Left ventricle myocardium inferior (tissue), 1 donor: ENCODE measurements around the gene TRPC3. TPM values are rescaled to one million over a fixed set of nuclear protein-coding genes. Genes with fewer than 3 reads are reported as not detected.

Source experiments
- DNase-seq: peaks from one replicate; pipeline ENCODE4 v3.0.0-alpha.2; 2020
- H3K27ac ChIP-seq: fragments of 200-600 bp; replicated peaks from 2 replicates; pipeline ENCODE4 v1.8.0; 2021
- H3K27me3 ChIP-seq: fragments of 200-600 bp; 2 replicates; pipeline ENCODE4 v1.8.0; 2021; ENCODE audit warnings: low read depth
- H3K36me3 ChIP-seq: fragments of 200-600 bp; 2 replicates; pipeline ENCODE4 v1.8.0; 2021
- H3K4me1 ChIP-seq: fragments of 200-600 bp; 2 replicates; pipeline ENCODE4 v1.8.0; 2021
- H3K4me3 ChIP-seq: fragments of 200-600 bp; 2 replicates; pipeline ENCODE4 v1.8.0; 2021; ENCODE audit warnings: mild to moderate bottlenecking, moderate library complexity
- H3K9me3 ChIP-seq: fragments of 200-600 bp; replicated peaks from 2 replicates; pipeline ENCODE4 v1.8.0; 2021
- intact Hi-C: fragments of 100-400 bp; cut with micrococcal nuclease; formaldehyde crosslinking; loops from one replicate; pipeline ENCODE4 v1.11.0; 2022
- long read RNA-seq: library from polyadenylated mRNA; unstranded; transcript quantifications from one replicate; pipeline ENCODE4 v2.0.0, GENCODE V29; 2021
- total RNA-seq: library from RNA; stranded (reverse); fragmentation: NEBNext Ultra II Directional; extraction: Animal tissue kit (Norgen Biotek cat#: 25700); gene quantifications from one replicate; pipeline ENCODE4 v1.2.1, GENCODE V29; 2021
- TF ChIP-seq, protein P1 (sequence below): fragments of 200-600 bp; IDR thresholded peaks from 2 replicates; pipeline ENCODE4 v1.8.0; 2021; ENCODE audit warnings: antibody characterized with exemption, mild to moderate bottlenecking, borderline replicate concordance
- donor health status: DM: no; HTN: yes; CAD: no; lungs with severe emphysema.

Gene TRPC3
- 0.25 TPM for total RNA-seq
- long read RNA-seq, result 0 reads

DNA sequence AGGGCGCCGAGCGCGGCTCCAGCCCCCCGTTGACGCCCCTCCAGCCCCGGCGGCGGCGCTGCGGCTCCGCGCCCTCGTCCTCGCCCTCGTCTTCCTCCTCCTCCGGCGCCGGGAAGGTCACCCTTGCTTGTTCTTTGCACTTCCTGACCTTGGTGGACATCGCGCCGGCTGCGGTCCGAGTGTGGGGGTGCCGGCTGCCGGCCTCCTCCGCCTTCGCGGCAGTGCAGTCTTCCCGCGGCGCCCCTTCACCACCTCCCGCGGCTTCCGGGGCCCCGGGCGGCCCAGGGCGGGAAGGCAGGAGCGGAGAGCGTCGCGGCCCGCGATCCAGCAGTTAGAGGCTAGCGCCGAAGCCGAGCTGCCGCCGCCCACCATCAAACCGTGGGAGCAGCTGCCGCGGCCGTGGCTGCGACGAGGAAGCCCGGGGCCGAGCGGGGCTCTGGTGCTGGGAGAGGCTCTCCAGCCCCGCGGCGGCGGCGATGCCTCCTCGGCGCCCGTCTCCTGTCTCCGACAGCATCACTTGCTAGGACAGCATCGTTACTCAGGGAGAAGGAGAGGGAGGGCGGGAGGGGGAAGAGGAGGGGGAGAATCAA lies at the start of gene TRPC3:
Gene TRPC3, minus strand, starts transcription at position 540 of the 590 bp plus-strand sequence. Its CDS starts 380 bp downstream, at position 160.
- Histone ChIP-seq H3K27ac (peak within 1 kb of the TSS; percentile 48), H3K27me3 (peaks cover 79% of the 10 kb centered on the region), H3K4me1 (peaks cover 24% of the 10 kb centered on the region), H3K36me3 (no peaks in the 10 kb centered on the region), H3K9me3 (no peaks in the 10 kb centered on the region), H3K4me3 (peak within 1 kb of the TSS; percentile 77)
- TF ChIP-seq, protein P1, sequence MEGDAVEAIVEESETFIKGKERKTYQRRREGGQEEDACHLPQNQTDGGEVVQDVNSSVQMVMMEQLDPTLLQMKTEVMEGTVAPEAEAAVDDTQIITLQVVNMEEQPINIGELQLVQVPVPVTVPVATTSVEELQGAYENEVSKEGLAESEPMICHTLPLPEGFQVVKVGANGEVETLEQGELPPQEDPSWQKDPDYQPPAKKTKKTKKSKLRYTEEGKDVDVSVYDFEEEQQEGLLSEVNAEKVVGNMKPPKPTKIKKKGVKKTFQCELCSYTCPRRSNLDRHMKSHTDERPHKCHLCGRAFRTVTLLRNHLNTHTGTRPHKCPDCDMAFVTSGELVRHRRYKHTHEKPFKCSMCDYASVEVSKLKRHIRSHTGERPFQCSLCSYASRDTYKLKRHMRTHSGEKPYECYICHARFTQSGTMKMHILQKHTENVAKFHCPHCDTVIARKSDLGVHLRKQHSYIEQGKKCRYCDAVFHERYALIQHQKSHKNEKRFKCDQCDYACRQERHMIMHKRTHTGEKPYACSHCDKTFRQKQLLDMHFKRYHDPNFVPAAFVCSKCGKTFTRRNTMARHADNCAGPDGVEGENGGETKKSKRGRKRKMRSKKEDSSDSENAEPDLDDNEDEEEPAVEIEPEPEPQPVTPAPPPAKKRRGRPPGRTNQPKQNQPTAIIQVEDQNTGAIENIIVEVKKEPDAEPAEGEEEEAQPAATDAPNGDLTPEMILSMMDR, result no peak
- DNase-seq, result peak; percentile 23
- intact Hi-C loops, result no loop called here

DNA sequence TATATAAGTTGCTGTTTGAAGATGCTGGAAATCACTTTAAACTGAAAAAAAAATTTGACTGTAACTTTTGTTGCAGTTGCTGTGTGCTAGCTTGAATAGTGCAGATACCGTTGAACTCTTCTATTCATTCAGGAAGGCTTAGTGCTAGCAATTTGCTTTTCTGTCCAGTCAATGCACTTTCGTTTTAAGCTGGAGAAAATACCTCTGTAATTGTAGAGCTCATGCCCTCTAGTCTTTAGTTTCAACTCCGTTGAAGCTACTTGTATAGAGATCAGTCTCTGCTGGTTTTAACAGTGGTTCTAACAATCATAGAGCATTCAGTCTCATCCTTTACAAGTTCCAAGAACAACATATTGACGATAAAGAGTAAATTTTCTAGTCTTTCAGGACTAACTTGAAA lies 49.0 kb upstream of the TRPC3 start:
- H3K9me3 ChIP-seq, result no peaks in the 10 kb centered on the region
- DNase-seq, result no peak
- intact Hi-C loops, result no loop called here
- H3K4me3 ChIP-seq, result no peak overlapping the region
- TF ChIP-seq, protein P1, result no peak
- H3K4me1 ChIP-seq, result no peaks in the 10 kb centered on the region
- peaks cover 51% of the 10 kb centered on the region for H3K27me3 ChIP-seq
- no peak overlapping the region for H3K27ac ChIP-seq
- no peaks in the 10 kb centered on the region for H3K36me3 ChIP-seq

DNA sequence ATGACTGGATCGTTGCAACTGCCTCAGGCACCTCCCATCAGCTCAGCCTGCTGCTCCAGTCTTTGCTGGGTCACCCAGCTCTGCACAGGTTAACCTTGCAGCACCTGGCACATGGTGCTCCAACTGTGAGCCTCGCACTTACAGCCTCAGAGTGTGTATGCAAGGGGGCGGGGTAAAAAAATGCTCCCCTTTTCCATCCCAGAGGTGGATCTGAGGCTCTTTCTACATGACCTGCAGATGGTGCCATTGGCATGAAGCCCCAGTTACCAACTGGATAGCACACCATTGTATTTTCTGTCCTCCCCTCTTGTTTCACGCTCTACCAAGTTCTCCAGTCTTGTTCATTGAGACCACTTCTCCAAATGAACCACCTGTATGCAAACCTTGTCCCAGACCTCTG lies 46.2 kb upstream of the TRPC3 start:
- Histone ChIP-seq H3K27ac (no peak overlapping the region), H3K4me3 (no peak overlapping the region), H3K27me3 (peaks cover 57% of the 10 kb centered on the region), H3K36me3 (no peaks in the 10 kb centered on the region), H3K4me1 (no peaks in the 10 kb centered on the region), H3K9me3 (no peaks in the 10 kb centered on the region)
- TF ChIP-seq, protein P1, result peak; percentile 59
- DNase-seq, result no peak
- intact Hi-C loops, result no loop called here

DNA sequence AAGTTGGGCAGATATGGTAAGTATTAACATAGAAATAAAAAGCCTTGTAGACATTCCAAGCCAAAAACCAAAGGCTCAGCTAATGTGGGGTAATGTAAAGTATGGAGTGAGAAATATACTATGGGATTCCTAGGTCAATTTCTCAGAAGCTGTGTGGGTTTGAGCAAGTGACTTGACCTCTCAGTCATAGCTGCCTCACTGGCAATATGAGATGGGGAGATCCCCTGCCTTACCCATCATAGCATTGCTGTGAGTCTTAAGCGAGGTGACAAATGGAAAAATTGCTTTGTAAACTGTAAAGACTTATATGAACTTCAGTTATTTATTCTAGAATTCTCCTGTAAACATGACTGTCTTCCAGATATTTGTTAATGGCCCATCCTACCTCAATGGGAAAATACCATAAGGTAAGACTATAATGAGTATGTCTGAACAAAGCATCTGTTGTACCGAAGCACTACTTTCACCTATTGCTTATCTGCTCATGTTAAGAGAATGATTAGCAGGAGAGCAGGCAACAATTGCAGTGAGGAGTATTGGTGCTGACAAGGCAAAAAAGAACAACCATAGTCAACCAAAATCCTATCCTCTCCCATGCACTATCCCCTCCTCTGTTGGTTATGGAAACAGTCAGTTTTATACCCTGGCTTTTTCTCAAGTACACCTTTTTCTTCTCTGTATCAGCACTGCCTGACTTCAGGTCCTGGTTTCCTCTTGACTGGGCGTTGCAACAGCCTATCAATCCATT lies 44.1 kb upstream of the TRPC3 start:
- TF ChIP-seq, protein P1, result no peak
- H3K27me3 ChIP-seq, result peaks cover 38% of the 10 kb centered on the region
- no peak overlapping the region for H3K4me3 ChIP-seq
- intact Hi-C loops, result no loop called here
- no peaks in the 10 kb centered on the region for H3K36me3 ChIP-seq
- H3K9me3 ChIP-seq, result no peaks in the 10 kb centered on the region
- H3K4me1 ChIP-seq, result no peaks in the 10 kb centered on the region
- no peak overlapping the region for H3K27ac ChIP-seq
- DNase-seq, result no peak

DNA sequence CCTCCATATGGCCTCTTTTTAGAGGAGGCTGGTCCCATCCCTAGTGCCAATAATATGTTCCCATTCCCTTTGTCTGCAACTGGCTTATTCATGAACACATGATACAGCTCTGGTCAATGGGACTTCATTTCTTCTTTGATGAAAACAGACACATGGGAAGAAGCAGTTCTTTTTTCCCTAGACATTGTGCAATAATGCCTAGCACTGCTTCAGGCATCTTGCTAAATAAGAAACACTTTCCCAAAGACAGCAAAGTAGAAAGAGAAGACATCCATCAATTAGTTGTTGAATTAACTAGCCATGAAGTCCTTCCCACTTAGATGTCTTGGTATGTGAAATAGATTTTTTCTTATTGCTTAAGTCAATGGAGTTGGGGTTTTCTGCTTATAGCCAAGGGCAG lies 40.1 kb upstream of the TRPC3 start:
- no peak for DNase-seq
- Histone ChIP-seq H3K4me1 (no peaks in the 10 kb centered on the region), H3K4me3 (no peak overlapping the region), H3K27me3 (peaks cover 30% of the 10 kb centered on the region), H3K27ac (no peak overlapping the region), H3K9me3 (no peaks in the 10 kb centered on the region), H3K36me3 (no peaks in the 10 kb centered on the region)
- TF ChIP-seq, protein P1, result no peak
- intact Hi-C loops, result no loop called here
